Epithelial cell of prostate (primary cell): ENCODE measurements around the gene TKT.

ENCODE experiments used
- DNase-seq: peaks from one replicate; pipeline ENCODE4 v3.0.0-alpha.2; 2011; ENCODE audit warnings: low read depth, low spot score
- H3K27ac ChIP-seq: fragments of 450-650 bp; 2 replicates; pipeline ENCODE4 v1.5.1; 2017; ENCODE audit warnings: mild to moderate bottlenecking

TKT gene

DNA sequence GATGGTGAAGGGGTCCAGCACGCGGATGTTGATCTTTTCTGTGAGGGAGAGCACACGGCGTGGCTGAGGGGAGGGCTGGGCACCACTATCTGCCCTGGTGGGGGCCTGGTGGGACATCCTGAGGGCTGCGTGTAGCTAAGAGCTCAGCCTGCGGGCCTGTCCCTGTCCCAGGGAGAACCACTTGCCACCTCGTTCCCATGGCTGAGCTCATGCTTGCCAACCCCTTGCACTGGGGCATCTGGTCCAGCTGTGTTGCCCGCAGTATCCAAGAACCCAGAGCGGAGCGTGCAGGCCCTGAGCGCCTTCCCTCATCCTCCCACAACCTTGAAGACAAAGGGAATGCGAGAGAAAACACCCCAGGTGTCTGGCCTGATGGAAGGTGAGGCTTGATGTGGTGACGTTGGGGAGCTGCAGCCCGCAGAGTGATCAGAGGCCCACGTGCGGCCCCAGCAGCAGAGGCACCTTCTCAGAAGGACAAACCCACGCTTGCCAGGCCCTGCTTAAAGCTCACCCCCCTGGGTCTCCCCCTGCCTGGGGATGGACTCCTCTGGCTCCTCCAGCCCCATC is 28.9 kb downstream of the TKT start:
- H3K27ac ChIP-seq = no peak overlapping the region
- no peak for DNase-seq

DNA sequence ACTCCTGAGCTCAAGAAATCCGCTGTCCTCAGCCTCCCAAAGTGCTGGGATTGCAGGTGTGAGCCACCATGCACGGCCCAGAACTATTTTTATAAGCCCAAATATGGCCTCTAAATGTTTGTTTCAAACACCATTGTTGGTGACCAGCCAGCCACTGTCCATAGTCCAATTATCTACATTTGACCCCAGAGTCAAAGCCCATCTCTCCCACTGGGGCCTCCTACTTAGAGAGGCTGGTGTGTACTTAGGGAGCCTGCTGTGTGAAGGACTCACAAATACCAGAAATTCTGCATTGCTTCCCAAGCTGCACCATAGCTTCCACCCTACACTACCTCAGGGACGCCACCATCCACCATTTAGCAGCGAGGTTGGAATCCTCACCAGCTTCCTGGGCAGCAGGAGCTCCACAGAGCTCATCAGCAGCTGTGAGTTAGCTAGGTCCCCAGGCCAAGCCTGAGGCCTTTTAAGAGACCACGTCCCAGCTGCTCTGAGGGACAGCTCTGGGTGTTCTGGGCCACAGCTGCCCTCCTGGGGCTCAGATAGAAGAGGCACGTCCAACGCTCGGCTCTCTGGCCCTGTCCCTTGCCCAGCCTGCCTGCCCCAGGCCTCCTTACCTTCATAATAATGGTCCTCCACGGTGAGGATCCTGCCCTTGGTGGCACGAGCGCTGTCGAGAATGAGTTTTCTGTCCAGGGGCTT is 29.5 kb downstream of the TKT start:
- DNase-seq = no peak
- no peak overlapping the region for H3K27ac ChIP-seq

DNA sequence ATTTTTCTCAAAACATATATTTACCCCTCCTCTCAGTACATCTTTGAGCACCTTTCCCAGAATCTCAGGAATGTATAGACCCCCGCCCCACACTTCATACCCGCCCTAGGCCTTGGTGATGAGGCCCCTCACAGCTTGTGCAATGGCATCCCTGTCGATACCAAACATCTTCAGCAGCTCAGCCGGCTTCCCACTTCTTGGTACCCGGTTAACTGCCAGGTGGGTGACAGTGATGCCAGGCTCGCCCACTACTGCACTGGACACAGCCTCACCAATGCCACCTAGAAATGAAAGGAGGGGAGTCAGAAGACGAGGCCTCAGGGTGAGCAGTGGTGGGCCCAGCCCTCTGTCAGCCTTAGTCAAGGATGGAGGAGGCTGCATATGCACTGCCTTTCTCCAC is 30.2 kb downstream of the TKT start:
- no peak overlapping the region for H3K27ac ChIP-seq
- DNase-seq = no peak

DNA sequence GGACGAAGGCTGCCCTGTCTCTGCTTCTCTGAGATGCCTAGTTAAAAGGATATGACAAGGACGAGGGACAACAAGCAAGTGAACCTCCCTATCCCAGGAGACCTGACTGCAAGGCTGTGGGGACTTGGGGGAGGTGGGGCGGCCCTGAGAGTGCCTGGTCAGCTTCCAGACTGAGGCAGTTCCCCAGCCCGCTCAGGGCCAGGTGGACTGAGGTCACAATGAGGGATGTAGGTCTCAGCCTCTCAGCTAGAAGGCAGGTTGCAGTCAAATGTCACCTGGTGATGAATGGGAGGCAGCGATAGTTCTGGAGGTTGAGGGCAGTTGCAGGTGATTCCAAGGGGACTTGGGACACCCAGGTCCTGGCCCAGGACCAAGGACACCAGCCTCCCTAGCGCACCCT is 30.6 kb downstream of the TKT start:
- H3K27ac ChIP-seq = no peak overlapping the region
- no peak for DNase-seq

DNA sequence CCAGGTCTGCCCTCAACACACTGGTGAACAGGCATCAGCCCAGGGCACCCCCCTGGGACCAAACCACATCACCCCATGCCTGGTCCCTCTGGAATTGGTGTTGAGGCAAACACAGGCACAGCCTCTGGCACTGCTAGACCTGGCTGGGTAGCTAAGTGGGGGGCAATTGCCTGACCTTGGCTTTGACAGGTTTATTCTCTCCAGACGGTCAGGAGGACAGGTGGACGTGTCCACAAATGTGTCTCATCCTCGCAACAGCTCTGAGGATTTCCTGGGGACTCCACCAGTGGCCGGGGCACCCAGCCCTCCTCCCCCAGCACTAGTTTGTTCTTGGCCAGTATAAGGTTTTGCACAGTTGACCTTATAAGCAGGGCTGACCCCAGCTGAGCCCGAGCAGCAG is 31.3 kb downstream of the TKT start:
- DNase-seq = no peak
- H3K27ac ChIP-seq = no peak overlapping the region

DNA sequence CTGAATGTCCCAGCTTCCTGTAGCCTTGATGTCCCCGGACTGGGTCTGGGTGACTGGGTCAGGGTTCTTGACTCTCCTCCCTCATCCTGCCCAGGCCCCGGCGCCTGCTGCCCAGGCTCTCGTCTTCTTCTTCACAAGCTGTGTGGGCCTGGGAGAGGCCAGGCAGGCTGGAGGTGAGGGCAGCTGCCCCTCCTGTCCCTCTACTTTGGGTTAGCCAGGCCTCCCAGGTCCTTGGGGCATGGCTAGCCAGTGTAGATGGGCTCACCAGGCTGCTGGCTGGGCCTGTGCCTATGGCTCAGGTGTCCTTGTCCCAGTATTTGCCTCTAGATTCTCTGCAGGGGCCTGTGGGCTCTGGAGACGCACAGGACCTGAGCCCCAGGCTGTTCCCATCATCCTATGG is 31.8 kb downstream of the TKT start:
- DNase-seq = no peak
- no peak overlapping the region for H3K27ac ChIP-seq

DNA sequence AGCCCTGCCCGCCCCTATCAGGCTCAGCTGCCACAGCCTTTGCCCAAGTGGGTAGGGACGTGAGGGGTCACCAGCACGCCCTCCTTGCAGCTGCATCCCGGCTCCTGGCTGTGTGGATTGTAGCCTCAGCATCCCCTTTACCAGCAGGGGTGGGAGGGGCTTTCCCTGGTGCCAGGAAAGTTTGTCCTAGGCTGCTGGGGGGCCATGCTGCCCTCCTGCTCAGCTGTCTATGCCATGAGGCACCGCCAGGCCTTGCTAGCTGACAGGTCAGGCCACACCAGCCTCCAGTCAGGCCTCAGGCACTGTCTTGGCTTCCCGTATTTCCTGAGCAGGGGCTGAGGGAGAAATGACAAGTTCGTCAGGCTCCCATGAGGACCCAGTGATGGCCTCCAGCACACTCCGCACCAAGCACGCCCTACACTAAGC is 32.3 kb downstream of the TKT start:
- no peak for DNase-seq
- H3K27ac ChIP-seq = no peak overlapping the region

DNA sequence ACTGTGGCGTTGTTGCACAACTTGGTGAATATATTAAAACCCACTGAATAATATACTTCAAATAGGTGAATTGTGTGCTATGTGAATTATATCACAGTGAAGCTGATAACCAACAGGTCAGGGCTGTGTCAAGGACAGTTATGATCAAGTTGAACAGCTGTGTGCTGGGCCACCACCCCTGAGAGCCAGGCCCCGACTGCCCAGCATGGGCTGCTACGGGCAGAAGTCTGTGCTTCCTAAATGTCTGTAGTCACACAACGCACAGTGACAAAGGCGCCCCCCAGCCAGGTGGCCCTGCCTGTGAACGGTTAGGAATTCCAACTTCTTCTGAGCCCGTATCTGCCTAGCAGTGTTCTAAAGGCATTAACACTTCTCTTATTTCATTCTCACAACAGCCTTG is 32.8 kb downstream of the TKT start:
- no peak overlapping the region for H3K27ac ChIP-seq
- DNase-seq = no peak

DNA sequence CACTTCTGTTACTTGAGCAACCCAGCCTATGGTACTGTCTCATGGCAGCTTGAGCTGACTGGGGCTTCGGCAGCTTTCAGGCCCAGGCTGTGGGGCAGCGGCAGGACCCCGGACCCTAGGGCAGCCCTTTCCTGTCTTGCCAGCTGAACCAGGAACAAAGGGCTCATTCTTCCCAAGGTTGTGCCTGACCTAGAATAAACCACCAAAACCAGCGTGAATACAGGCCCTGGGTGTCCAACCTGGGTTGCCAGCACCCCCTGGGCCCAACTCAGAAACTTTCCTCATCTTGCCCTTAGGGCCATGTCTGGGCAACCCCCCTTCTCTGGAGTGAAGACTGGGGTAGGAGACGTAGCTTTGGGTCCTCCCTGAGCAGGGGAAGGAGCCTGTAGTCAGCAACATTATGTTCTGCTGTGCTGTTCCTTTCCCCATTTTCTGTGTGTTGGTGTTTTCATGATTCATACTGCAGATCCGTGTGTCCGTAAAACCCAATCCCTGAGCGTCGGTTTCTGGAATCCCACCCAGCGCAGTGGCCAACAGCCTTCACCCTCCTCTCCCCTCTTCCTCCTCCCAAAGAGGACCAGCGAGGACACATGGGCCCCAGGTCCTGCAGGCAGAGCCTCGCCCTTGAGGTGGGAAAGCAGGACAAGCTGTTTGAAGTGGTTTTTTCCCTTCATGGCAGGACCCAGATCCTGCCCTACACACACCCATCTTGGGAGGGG is 33.5 kb downstream of the TKT start:
- DNase-seq = no peak

DNA sequence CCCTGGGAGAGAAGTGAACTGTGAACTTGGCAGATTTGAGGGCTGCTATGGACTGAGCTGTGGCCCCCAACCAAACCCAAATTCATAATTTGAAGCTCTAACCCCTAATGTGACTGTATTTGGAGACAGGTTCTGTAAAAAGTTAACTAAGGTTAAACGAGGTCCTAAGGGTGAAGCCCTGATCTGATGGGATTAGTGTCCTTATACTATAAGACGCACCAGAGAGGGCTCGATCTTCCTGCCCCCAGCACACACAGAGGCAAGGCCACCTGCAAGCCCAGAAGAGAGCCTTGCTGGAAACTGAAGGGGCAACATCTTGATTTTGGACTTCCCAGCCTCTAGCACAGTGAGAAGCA is 34.0 kb downstream of the TKT start:
- no peak for DNase-seq
- H3K27ac ChIP-seq = no peak overlapping the region

More for the DNA sequence above, 33.5 kb downstream of the TKT start:
- H3K27ac ChIP-seq = peak overlapping the region; percentile 1

DNA sequence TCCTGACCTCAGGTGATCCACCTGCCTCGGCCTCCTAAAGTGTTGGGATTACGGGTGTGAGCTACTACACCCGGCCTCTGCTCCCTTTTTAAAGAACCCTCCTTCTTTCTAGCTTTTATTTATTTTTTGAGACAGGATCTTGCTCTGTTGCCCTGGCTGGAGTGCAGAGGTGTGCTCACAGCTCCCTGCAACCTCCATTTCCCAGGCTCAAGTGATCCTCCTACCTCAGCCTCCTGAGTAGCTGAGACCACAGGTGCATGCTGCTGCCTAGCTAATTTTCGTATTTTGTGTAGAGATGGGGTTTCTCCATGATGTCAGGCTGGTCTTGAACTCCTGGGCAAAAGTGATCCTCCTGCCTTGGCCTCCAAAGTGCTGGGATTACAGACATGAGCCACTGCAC is 34.5 kb downstream of the TKT start:
- no peak for DNase-seq
- H3K27ac ChIP-seq = no peak overlapping the region

DNA sequence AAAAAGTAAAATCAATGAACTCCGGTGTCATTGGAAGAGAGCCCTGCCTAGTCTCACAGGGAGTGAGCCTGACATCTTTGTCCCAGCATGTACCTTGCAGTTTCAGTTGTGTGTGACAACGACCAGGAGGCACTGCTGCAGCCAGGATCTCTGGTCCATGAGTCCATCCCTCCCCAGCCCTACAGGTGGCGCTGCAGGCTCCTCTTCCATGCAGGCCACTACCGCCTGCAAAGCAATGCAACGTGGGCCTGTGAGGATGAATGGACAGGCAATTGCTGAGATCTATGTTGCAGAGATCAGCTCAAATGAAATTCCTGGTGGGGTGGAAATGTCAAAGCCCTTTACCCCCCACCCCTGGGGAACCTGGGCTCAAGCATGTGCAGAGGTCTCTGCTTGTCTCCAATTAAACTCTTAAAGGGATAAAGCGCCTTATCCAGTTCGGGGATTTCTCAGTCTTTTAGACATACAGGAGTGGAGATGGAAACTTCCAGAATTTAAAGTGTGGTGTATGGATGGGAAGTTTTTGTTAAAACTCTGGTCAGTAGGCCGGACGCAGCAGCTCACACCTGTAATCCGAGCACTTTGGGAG is 35.8 kb downstream of the TKT start:
- H3K27ac ChIP-seq = no peak overlapping the region
- peak; percentile 22 for DNase-seq

DNA sequence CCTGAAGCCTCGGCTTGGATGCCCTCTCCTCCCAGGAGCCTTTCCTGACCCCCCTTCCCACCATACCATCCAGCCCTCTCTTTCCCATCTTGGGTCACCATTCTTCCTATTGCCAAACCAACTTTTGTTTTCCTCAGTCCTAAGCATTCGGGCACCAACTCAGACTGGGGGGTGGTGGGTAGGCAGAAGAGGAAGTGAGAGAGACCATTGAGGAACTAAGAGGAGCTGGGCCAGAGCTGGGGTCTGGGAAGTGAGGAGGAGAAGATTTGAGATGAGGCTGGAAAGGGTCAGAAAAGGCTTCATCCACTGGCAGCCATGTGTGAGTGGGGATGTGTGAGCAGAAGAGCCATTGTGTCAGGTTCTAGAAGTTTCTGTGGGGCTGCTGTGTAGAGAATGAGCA is 37.7 kb downstream of the TKT start:
- no peak overlapping the region for H3K27ac ChIP-seq
- no peak for DNase-seq

DNA sequence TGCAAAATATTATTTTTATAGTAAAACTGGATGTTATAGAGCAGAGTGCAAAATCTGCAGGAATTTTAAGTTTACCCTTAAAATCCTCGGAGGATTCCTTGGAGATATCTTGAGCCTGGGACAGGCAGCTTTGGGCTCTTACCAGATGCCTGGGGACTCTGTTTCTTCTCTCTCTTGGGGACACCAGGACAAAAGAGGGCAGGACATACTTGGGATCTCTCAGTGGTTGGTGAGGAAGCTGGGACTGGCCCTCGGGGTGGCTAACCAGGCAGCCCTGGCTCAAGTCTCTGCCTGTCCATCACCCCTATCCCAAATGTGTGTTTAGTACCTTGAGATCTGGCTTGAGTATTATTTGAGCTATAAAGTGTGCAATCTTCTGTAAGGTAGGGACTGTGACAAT is 38.6 kb downstream of the TKT start:
- no peak overlapping the region for H3K27ac ChIP-seq
- no peak for DNase-seq

DNA sequence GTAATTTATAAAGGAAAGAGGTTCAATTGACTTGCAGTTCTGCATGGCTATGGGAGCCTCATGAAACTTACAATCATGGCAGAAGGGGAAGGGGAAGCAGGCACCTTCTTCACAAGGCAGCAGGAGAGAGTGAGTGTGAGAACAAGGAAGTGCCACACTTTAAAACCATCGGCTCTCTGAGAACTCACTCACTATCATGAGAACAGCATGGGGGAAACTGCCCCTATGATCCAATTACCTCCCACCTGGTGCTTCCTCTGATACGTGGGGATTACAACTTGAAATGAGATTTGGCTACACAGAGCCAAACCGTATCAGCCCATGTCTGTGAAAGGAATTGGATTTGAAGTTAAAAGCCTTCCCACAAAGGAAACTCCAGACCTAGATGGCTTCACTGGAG is 39.1 kb downstream of the TKT start:
- H3K27ac ChIP-seq = no peak overlapping the region
- DNase-seq = no peak

DNA sequence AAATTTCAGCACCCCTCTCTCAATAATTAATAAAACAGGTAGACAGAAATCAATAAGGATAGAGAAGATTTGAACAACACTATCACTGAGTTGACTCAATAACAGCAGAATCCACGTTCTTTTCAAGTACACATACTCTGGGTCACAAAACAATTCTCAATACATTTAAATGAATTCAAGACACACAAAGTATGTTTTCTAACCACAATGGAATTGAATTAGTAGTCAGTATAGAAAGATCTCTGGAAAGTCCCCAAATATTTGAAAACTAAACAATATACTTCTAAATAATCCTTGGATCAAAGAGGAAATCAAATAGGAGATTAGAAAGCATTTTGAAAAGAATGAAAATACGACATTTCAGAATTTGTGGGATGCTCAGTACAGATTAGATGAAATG is 40.0 kb downstream of the TKT start:
- no peak overlapping the region for H3K27ac ChIP-seq
- no peak for DNase-seq

DNA sequence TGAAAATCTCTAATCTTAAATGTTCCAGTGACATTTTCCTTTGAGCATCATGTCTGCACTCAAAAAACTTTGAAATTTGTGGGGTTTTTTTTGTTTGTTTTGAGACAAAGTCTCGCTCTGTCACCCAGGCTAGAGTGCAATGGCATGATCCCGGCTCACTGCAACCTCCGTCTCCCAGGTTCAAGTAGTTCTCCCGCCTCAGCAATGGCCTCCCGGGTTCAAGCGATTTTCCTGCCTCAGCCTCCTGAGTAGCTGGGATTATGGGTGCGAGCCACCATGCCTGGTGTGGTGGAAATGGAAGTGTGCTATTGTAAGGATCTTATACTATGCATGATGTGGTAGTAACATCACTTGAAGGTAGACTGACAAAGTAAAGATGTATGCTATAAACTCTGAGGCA is 42.5 kb downstream of the TKT start:
- no peak overlapping the region for H3K27ac ChIP-seq
- DNase-seq = no peak

DNA sequence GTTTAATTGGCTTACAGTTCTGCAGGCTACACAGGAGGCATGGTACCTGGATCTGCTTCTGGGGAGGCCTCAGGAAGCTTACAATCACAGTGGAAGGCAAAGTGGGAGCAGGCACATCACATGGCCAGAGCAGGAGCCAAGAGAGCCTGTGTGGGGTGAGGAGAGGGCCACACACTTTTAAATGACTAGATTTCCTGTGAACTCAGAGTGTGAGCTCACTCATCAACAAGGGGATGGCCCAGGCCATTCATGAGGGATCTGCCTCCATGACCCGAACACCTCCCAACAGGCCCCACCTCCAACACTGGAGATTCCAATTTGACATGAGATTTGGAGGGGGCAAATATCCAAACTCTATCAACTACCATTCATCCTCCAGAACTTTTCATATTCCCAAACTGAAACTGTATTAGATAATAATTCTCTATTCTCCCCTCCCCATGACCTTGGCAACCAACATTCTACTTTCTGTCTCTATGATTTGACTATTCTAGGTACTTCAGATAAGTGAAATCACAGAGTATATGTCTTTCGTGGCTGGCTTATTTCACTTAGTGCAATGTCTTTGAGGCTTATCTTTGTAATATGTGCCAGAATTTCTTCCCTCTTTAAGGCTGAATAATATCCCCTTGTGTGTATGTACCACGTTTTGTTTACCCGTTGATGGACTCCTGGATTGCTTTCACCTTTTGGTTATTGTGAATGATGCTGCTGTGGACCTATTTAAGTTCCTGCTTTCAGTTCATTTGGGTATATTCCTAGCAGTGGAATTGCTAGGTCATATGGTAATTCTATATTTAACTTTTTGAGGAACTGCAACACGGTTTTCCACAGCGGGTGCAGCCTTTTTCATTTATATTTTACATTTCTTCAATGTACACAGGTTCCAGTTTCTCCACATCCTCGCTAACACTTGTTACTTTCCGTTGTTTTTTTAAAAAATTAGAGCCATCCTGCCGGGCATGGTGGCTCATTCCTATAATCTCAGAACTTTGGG is 43.8 kb downstream of the TKT start:
- DNase-seq = no peak
- no peak overlapping the region for H3K27ac ChIP-seq

DNA sequence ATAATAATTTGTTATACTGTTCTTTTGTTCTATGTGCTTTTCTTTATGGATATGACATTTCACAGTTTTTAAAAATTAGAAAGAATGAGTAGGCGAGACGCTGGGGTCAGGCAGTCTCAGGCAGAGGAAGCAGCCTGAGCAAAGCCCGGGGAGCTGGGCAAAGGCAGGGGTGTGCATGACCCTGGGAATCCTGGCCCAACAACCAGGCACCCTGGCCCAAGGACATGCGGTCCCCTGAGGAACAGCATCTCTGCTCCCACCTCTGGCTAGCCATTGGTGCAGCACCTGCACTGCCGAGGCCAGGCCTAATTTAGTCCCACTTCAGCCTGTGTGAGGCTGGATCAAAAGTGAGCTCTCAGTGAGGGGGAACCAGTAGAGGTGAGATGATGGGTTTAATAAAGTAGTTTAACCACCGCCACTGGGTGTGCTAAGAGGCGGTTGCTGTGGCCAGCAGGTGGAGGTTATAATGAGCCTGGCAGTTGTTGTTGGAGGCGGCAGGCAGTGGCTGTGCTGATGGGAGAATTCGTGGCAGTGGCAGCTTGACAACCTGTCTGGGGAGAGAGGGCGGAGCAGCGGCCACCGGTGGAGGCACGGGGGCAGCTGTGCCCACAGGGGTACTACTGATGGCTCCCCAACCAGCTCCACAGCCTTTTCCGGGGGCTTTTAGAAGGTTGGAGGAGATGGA is 53.3 kb downstream of the TKT start:
- DNase-seq = no peak
- H3K27ac ChIP-seq = no peak overlapping the region
